PC-3 (cell line): Measurements from ENCODE around the gene SSUH2. TPM values are rescaled to one million over a fixed set of nuclear protein-coding genes. Genes with fewer than 3 reads are reported as not detected.

Experiments
- ATAC-seq: fragments of 200-7000 bp; cut with Tn5 transposase; 2 replicates; pipeline ENCODE4 v1.9.1; 2020; ENCODE audit warnings: mild to moderate bottlenecking, moderate library complexity
- BruUV-seq: library from RNA; stranded (reverse); fragments of 400-500 nt; replicated peaks from 2 replicates; lab custom pipeline; 2021; lab: Mats Ljungman, UMichigan
- CTCF ChIA-PET: fragments of 300-600 bp; sonication (Branson Sonifier 250); formaldehyde crosslinking; loops from one replicate; lab custom pipeline; 2022; ENCODE audit warnings: antibody characterized with exemption; lab: Charles Lee
- POLR2A ChIA-PET: fragments of 300-600 bp; sonication (Branson Sonifier 250); formaldehyde crosslinking; loops from one replicate; lab custom pipeline; 2022; ENCODE audit warnings: antibody characterized with exemption; ENCODE audit not compliant: unreplicated experiment; lab: Charles Lee
- DNase-seq: peaks from one replicate; pipeline ENCODE4 v3.0.0-alpha.2; 2015
- H2AFZ ChIP-seq: fragments of 300-600 bp; sonication (generic); 2 replicates; pipeline ENCODE4 v1.6.0; 2016; ENCODE audit warnings: antibody characterized with exemption, low read length
- H3F3A ChIP-seq: fragments of 300-600 bp; sonication (generic); one replicate; pipeline ENCODE4 v1.6.0; 2017; ENCODE audit warnings: antibody characterized with exemption, low read length, control low read depth, mild to moderate bottlenecking; ENCODE audit not compliant: unreplicated experiment
- H3K27ac ChIP-seq: fragments of 300-600 bp; sonication (generic); 2 replicates; pipeline ENCODE4 v1.5.1; 2016; ENCODE audit warnings: mild to moderate bottlenecking, low read length
- H3K27me3 ChIP-seq: fragments of 300-600 bp; sonication (generic); 2 replicates; pipeline ENCODE4 v1.6.1; 2016; ENCODE audit warnings: low read length, mixed read lengths
- H3K36me3 ChIP-seq: fragments of 300-600 bp; sonication (generic); 2 replicates; pipeline ENCODE4 v1.6.1; 2016; ENCODE audit warnings: low read depth, mixed run types, low read length, mixed read lengths
- H3K4me1 ChIP-seq: fragments of 300-600 bp; sonication (generic); 2 replicates; pipeline ENCODE4 v1.5.1; 2016; ENCODE audit warnings: low read length; ENCODE audit not compliant: insufficient read depth
- H3K4me2 ChIP-seq: fragments of 300-600 bp; sonication (generic); 2 replicates; pipeline ENCODE4 v1.6.0; 2016; ENCODE audit warnings: low read length
- H3K4me3 ChIP-seq: fragments of 300-600 bp; sonication (generic); 2 replicates; pipeline ENCODE4 v1.5.1; 2016; ENCODE audit warnings: mild to moderate bottlenecking, low read length, mixed read lengths
- H3K79me2 ChIP-seq: fragments of 300-600 bp; sonication (generic); 2 replicates; pipeline ENCODE4 v1.6.1; 2017; ENCODE audit warnings: low read length, mixed read lengths
- H3K9ac ChIP-seq: fragments of 300-600 bp; sonication (generic); 2 replicates; pipeline ENCODE4 v1.6.0; 2016; ENCODE audit warnings: mild to moderate bottlenecking, low read length
- H3K9me2 ChIP-seq: fragments of 300-600 bp; sonication (generic); replicated peaks from 2 replicates; pipeline ENCODE4 v1.6.1; 2016; ENCODE audit warnings: mixed run types, low read length, mixed read lengths
- H3K9me3 ChIP-seq: fragments of 300-600 bp; sonication (generic); 2 replicates; pipeline ENCODE4 v1.6.1; 2016; ENCODE audit warnings: low read length, mixed read lengths
- H4K20me1 ChIP-seq: fragments of 300-600 bp; sonication (generic); 2 replicates; pipeline ENCODE4 v1.6.1; 2016; ENCODE audit warnings: low read length, mixed read lengths
- CTCF ChIP-seq: fragments of 300-600 bp; sonication (generic); conservative IDR thresholded peaks from 2 replicates; pipeline ENCODE4 v1.5.1; 2017; ENCODE audit warnings: antibody characterized with exemption, low read depth, mild to moderate bottlenecking, low read length
- EZH2 ChIP-seq: fragments of 300-600 bp; sonication (generic); IDR thresholded peaks from one replicate; pipeline ENCODE4 v1.6.1; 2017; ENCODE audit warnings: antibody characterized with exemption, mild to moderate bottlenecking, low read length; ENCODE audit not compliant: unreplicated experiment
- EZH2phosphoT487 ChIP-seq: fragments of 300-600 bp; sonication (generic); IDR thresholded peaks from 2 replicates; pipeline ENCODE4 v1.6.1; 2018; ENCODE audit warnings: mild to moderate bottlenecking, antibody characterized with exemption, low read length, borderline replicate concordance
- intact Hi-C: fragments of 100-400 bp; cut with micrococcal nuclease; formaldehyde crosslinking; loops from 2 replicates; pipeline ENCODE4 v1.9.0; 2023
- total RNA-seq: library from RNA; depleted of rRNA; stranded (reverse); fragments of >200 nt; gene quantifications from 2 replicates; pipeline ENCODE4 v1.2.3, GENCODE V29; 2014

The SSUH2 gene
- total RNA-seq, 1 experiment from 2014 or later, result 0.44 TPM

- H3K9me2 ChIP-seq, result no peaks in the 10 kb centered on the region
- BruUV-seq, result no TSS peak
- ChIA-PET CTCF (no interaction called here), POLR2A (no interaction called here)
- no peaks in the 10 kb centered on the region for H3K4me1 ChIP-seq
- no peaks in the 10 kb centered on the region for H3K27me3 ChIP-seq
- H3K9me3 ChIP-seq, result no peaks in the 10 kb centered on the region
- H3K27ac ChIP-seq, result no peak overlapping the region
- DNase-seq (no peak), ATAC-seq (no peak)
- no peak overlapping the region for H3K9ac ChIP-seq
- no peaks in the 10 kb centered on the region for H4K20me1 ChIP-seq
- no peak overlapping the region for H3K4me3 ChIP-seq
- TF ChIP-seq EZH2, result no peak
- TF ChIP-seq CTCF, result no peak
- TF ChIP-seq EZH2phosphoT487, result no peak
- no peaks in the 10 kb centered on the region for H3K79me2 ChIP-seq
- no peak overlapping the region for H2AFZ ChIP-seq
- intact Hi-C loops, result no loop called here
- no peaks in the 10 kb centered on the region for H3F3A ChIP-seq
- H3K36me3 ChIP-seq, result no peaks in the 10 kb centered on the region
- H3K4me2 ChIP-seq, result no peak overlapping the region
Observed at GRCh38 chr3:8651418-8652323, 7.1 kb upstream of the SSUH2 start.

- Histone ChIP-seq H3K27me3 (no peaks in the 10 kb centered on the region), H3K36me3 (no peaks in the 10 kb centered on the region), H3K27ac (no peak overlapping the region), H3F3A (no peaks in the 10 kb centered on the region), H3K79me2 (no peaks in the 10 kb centered on the region), H3K9me3 (no peaks in the 10 kb centered on the region), H3K4me2 (no peak overlapping the region), H4K20me1 (no peaks in the 10 kb centered on the region), H3K9ac (no peak overlapping the region), H2AFZ (no peak overlapping the region), H3K4me3 (no peak overlapping the region), H3K4me1 (peaks cover 5% of the 10 kb centered on the region), H3K9me2 (no peaks in the 10 kb centered on the region)
- DNase-seq (no peak), ATAC-seq (no peak)
- no TSS peak for BruUV-seq
- intact Hi-C loops, result no loop called here
- no peak for TF ChIP-seq CTCF
- no peak for TF ChIP-seq EZH2phosphoT487
- no peak for TF ChIP-seq EZH2
- CTCF ChIA-PET, result no interaction called here
- POLR2A ChIA-PET, result no interaction called here
Observed at GRCh38 chr3:8650583-8651416, 6.2 kb upstream of the SSUH2 start.
